ENCODE results near the gene MOB3C. TPM values are rescaled to one million over a fixed set of nuclear protein-coding genes. Genes with fewer than 3 reads are reported as not detected.

MOB3C gene
- total RNA-seq, 1 donor from 2014 or later = 11.2 TPM

Other genes with a start within 250 kb of the MOB3C start
- 9.8 TPM for gene FAAH, start 222.5 kb downstream of the MOB3C start, total RNA-seq
- not detected for gene DMBX1, start 127.0 kb downstream of the MOB3C start, total RNA-seq
- gene KNCN, start 65.2 kb downstream of the MOB3C start, total RNA-seq = not detected
- gene MKNK1, start 12.5 kb downstream of the MOB3C start, total RNA-seq = 42.5 TPM
- 216 TPM for gene ATPAF1, start 51.6 kb upstream of the MOB3C start, total RNA-seq
- gene TEX38, start 55.0 kb upstream of the MOB3C start, total RNA-seq = not detected
- 55.3 TPM for gene EFCAB14, start 102.3 kb upstream of the MOB3C start, total RNA-seq
- gene CYP4B1, start 182.2 kb upstream of the MOB3C start, total RNA-seq = 16.1 TPM